HL-60 (cell line): ENCODE data around the gene GPR137B.

Experiments used
- DNase-seq, 2 experiments: peaks; one replicate each; pipeline ENCODE4 v3.0.0-alpha.2; 2010 to 2020; ENCODE audit warnings: low read depth in 1 of 2, low spot score in 1 of 2
- H3K27ac ChIP-seq: fragments of 250-450 bp; sonication (Bioruptor Pico); replicated peaks from 2 replicates; pipeline ENCODE4 v1.5.1; 2020; ENCODE audit warnings: mild to moderate bottlenecking, moderate library complexity
- H3K27me3 ChIP-seq: fragments of 250-450 bp; sonication (Bioruptor Pico); 2 replicates; pipeline ENCODE4 v1.5.1; 2021; ENCODE audit warnings: mild to moderate bottlenecking, moderate library complexity; ENCODE audit not compliant: insufficient read depth, poor library complexity, severe bottlenecking
- H3K4me3 ChIP-seq: replicated peaks from 2 replicates; pipeline ENCODE4 v1.5.1; 2011; ENCODE audit warnings: mild to moderate bottlenecking, control low read depth, low read length; ENCODE audit not compliant: insufficient read depth
- GABPA ChIP-seq: IDR thresholded peaks from 2 replicates; pipeline ENCODE4 v1.6.1; 2012; ENCODE audit warnings: low read depth
- POLR2AphosphoS5 ChIP-seq: IDR thresholded peaks from 2 replicates; pipeline ENCODE4 v1.6.1; 2012; ENCODE audit warnings: low read depth
- SPI1 ChIP-seq: IDR thresholded peaks from 2 replicates; pipeline ENCODE4 v1.6.1; 2012; ENCODE audit warnings: low read depth, mild to moderate bottlenecking, borderline replicate concordance
- TF ChIP-seq, protein P1 (sequence below): IDR thresholded peaks from one replicate; pipeline ENCODE4 v1.5.1; 2011; ENCODE audit warnings: low read length, control low read depth, inconsistent platforms; ENCODE audit not compliant: insufficient read depth
- TF ChIP-seq, protein P2 (sequence below): IDR thresholded peaks from 2 replicates; pipeline ENCODE4 v1.6.1; 2012; ENCODE audit warnings: low read depth; ENCODE audit not compliant: insufficient replicate concordance

GPR137B gene

GRCh38 chr1:236139495-236139894, 2.8 kb upstream of the GPR137B start:
- Histone ChIP-seq H3K27me3 (peaks cover 27% of the 10 kb centered on the region), H3K4me3 (no peak overlapping the region), H3K27ac (no peak overlapping the region)
- TF ChIP-seq POLR2AphosphoS5 = no peak
- TF ChIP-seq, protein P1, sequence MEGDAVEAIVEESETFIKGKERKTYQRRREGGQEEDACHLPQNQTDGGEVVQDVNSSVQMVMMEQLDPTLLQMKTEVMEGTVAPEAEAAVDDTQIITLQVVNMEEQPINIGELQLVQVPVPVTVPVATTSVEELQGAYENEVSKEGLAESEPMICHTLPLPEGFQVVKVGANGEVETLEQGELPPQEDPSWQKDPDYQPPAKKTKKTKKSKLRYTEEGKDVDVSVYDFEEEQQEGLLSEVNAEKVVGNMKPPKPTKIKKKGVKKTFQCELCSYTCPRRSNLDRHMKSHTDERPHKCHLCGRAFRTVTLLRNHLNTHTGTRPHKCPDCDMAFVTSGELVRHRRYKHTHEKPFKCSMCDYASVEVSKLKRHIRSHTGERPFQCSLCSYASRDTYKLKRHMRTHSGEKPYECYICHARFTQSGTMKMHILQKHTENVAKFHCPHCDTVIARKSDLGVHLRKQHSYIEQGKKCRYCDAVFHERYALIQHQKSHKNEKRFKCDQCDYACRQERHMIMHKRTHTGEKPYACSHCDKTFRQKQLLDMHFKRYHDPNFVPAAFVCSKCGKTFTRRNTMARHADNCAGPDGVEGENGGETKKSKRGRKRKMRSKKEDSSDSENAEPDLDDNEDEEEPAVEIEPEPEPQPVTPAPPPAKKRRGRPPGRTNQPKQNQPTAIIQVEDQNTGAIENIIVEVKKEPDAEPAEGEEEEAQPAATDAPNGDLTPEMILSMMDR = no peak
- no peak for TF ChIP-seq SPI1
- no peak for TF ChIP-seq GABPA
- TF ChIP-seq, protein P2, sequence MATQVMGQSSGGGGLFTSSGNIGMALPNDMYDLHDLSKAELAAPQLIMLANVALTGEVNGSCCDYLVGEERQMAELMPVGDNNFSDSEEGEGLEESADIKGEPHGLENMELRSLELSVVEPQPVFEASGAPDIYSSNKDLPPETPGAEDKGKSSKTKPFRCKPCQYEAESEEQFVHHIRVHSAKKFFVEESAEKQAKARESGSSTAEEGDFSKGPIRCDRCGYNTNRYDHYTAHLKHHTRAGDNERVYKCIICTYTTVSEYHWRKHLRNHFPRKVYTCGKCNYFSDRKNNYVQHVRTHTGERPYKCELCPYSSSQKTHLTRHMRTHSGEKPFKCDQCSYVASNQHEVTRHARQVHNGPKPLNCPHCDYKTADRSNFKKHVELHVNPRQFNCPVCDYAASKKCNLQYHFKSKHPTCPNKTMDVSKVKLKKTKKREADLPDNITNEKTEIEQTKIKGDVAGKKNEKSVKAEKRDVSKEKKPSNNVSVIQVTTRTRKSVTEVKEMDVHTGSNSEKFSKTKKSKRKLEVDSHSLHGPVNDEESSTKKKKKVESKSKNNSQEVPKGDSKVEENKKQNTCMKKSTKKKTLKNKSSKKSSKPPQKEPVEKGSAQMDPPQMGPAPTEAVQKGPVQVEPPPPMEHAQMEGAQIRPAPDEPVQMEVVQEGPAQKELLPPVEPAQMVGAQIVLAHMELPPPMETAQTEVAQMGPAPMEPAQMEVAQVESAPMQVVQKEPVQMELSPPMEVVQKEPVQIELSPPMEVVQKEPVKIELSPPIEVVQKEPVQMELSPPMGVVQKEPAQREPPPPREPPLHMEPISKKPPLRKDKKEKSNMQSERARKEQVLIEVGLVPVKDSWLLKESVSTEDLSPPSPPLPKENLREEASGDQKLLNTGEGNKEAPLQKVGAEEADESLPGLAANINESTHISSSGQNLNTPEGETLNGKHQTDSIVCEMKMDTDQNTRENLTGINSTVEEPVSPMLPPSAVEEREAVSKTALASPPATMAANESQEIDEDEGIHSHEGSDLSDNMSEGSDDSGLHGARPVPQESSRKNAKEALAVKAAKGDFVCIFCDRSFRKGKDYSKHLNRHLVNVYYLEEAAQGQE = no peak
- DNase-seq = no peak

DNA sequence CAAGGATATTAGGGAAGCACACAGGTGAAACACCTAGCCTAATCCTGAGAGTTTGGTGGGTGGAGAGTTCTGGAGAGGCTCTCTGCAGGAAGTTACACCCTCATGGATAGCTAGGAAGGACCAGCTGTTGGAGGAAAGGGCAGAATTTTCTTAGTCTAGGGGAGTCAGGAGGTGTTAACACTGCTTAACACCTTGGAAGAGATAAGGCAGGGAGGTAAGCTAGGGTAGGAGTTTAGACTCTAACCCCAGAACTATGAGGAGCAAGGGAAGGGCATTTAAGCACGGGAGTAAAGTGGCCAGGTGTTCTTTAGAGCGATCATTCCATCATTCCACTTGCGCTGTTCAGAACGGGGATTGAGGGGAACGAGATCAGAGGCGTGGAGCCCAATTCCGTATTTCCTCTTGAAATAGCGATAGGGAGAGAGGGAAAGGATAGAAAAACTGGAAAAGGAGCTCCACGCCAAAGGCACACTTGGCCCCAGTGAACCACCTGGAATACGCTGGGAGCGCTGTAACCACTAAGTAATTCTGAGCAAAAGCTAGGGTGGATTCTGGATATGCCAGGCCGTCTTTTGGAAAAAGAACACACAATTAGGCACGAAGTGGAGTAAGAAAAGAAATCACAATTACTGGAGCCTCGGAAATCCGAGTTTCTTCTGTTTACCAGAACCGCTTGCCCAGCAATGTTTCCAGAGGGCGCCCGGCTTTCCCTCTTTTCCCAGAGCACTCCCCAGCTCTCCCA, 1.5 kb upstream of the GPR137B start:
- no peak for DNase-seq
- Histone ChIP-seq H3K27me3 (peaks cover 27% of the 10 kb centered on the region), H3K4me3 (no peak overlapping the region), H3K27ac (no peak overlapping the region)
- no peak for TF ChIP-seq GABPA
- TF ChIP-seq, protein P1 = no peak
- TF ChIP-seq, protein P2 = no peak
- TF ChIP-seq POLR2AphosphoS5 = no peak
- TF ChIP-seq SPI1 = no peak

DNA sequence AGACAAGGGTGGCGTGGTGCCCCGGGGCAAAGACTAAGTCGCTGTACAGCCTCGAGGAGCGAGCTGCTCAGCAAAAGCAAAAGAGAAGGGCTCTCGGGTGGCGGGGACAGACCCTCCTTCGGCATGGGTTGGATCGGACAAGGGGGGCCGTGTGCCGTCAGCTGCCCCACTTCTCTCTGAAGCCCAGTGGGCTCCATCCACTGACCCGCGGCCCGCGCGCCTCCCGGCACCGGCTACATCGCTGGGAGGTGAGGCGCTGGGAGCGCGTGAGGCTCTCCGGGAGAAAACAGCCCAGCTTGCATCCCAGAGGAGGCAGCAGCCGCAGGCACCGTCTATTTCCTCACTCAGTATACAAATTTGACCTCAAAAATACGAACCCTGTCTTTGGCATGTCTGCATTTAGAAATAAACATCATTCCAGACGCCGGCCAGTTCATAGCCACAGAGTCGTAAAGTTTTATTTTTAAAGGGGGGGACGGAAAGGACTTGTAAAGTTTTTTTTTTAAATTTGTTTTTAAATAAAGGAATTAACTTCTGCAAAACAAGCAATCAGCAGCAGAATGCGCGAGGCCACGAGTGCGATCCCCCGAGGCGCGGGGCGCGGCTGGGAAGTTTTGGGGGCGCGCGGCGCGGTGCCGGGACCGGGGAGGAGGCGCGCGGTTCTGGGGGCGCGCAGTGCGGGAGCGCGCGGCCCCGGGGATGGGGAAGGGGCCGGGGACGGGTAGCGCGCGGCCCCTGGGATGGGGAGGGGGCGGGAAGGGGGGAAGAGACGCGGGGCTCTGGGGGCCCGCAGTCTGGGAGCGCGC, 689 bp upstream of the GPR137B start:
- TF ChIP-seq, protein P2 = no peak
- no peak for TF ChIP-seq SPI1
- TF ChIP-seq, protein P1 = no peak
- TF ChIP-seq GABPA = no peak
- TF ChIP-seq POLR2AphosphoS5 = no peak
- Histone ChIP-seq H3K4me3 (peak overlapping the region; percentile 50), H3K27me3 (peaks cover 27% of the 10 kb centered on the region), H3K27ac (no peak overlapping the region)
- no peak for DNase-seq
